GM21576 (cell line): ENCODE results near the gene PLVAP.
A peak's percentile ranks its signal among the peaks of the same experiment; 100 is the strongest.

Source experiments
- ATAC-seq: cut with Tn5 transposase; IDR thresholded peaks from one replicate; pipeline ENCODE4 v1.9.1; 2021; ENCODE audit warnings: mild to moderate bottlenecking, moderate library complexity; ENCODE audit not compliant: unreplicated experiment

PLVAP gene

GRCh38 chr19:17336872-17337674, 40.1 kb downstream of the PLVAP start, which contains the start of gene GTPBP3:
Gene GTPBP3 (plus strand): TSS chr19:17337553. CDS start chr19:17337612, 59 bp downstream.
- peak; percentile 74 for ATAC-seq

- no peak for ATAC-seq
Measured at GRCh38 chr19:17335575-17335974, 41.6 kb downstream of the PLVAP start.

- ATAC-seq, result peak; percentile 35
Measured at GRCh38 chr19:17334414-17335409, 42.4 kb downstream of the PLVAP start, which contains the start of gene ANO8. Gene ANO8 (minus strand): TSS chr19:17334855. CDS start chr19:17334670, 185 bp downstream.

GRCh38 chr19:17333611-17334413, 43.3 kb downstream of the PLVAP start:
- no peak for ATAC-seq

- ATAC-seq, result no peak
Measured at GRCh38 chr19:17332677-17333581, 44.2 kb downstream of the PLVAP start.

GRCh38 chr19:17332360-17332676, 44.8 kb downstream of the PLVAP start:
- ATAC-seq, result no peak

- no peak for ATAC-seq
Measured at GRCh38 chr19:17331045-17331558, 46.0 kb downstream of the PLVAP start.

- no peak for ATAC-seq
Measured at GRCh38 chr19:17330262-17331044, 46.7 kb downstream of the PLVAP start.

GRCh38 chr19:17329366-17330261, 47.5 kb downstream of the PLVAP start:
- ATAC-seq, result no peak

GRCh38 chr19:17328517-17329365, 48.4 kb downstream of the PLVAP start:
- ATAC-seq, result no peak

GRCh38 chr19:17327654-17328516, 49.3 kb downstream of the PLVAP start:
- no peak for ATAC-seq

- no peak for ATAC-seq
Measured at GRCh38 chr19:17327068-17327653, 50.0 kb downstream of the PLVAP start.

GRCh38 chr19:17326595-17326966, 50.6 kb downstream of the PLVAP start:
- no peak for ATAC-seq

- ATAC-seq, result no peak
Measured at GRCh38 chr19:17325881-17326594, 51.1 kb downstream of the PLVAP start.

GRCh38 chr19:17325133-17325532, 52.0 kb downstream of the PLVAP start:
- ATAC-seq, result no peak
